HT1080 (cell line): ENCODE data around the gene CNR2. TPM values are rescaled to one million over a fixed set of nuclear protein-coding genes. Genes with fewer than 3 reads are reported as not detected.
"Not testable (repeated sequence)": the region's sequence is repeated elsewhere in the genome, so short reads cannot be mapped to it uniquely, and the experiment has no call there.

ENCODE experiments used
- DNase-seq: peaks from one replicate; pipeline ENCODE4 v3.0.0-alpha.2; 2015; ENCODE audit warnings: low read depth
- total RNA-seq: library from RNA; depleted of rRNA; stranded (reverse); fragments of >200 nt; shearing (Covaris generic); gene quantifications from 2 replicates; pipeline ENCODE4 v1.2.3, GENCODE V29; 2014

CNR2 gene
- total RNA-seq, 1 experiment from 2014 or later = not detected

- DNase-seq = no peak
Observed at GRCh38 chr1:23885222-23885621, 27.9 kb downstream of the CNR2 start.

- DNase-seq = no peak
Observed at GRCh38 chr1:23882746-23883145, 30.4 kb downstream of the CNR2 start.

DNA sequence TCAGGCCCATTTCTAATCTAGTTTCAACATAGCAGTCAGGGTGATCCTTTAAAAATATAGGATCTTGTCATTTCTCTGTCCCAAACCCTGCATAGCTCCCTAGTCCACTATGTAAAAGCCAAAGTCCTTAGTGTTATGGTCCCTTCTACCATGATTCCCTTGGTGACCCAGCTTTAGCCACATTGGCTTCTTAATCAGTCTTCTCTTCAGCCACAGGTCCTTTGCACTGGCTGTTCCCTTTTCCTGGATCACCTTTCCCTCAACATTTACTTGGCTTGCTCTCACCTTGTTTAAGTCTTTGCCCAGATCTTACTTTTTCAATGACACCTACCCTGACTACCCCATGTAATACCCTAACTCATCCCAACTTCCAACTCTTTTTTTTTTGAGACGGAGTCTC, 33.4 kb downstream of the CNR2 start:
- no peak for DNase-seq

- DNase-seq = no peak
Observed at GRCh38 chr1:23878668-23879067, 34.5 kb downstream of the CNR2 start.

- no peak for DNase-seq
Observed at GRCh38 chr1:23875382-23875781, 37.8 kb downstream of the CNR2 start.

DNA sequence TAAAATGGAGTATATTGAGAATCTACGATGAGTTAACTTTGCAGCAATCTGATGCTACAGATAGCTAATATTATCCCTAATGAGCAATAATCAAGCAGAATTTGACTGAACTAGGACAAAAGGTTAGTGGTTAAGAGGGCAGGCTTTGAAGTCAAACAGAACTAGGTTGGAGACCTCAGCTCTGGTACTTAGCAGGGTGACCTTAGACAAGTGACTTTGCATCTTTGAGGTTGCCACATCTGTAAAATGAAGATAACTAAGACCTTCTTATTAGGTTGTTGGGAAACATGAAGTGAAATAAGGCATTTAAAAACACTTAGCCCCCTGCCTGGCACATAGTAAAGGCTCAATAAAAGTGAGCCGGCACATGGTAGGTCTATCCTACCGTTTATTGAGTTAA, 40.7 kb downstream of the CNR2 start:
- DNase-seq = no peak

DNA sequence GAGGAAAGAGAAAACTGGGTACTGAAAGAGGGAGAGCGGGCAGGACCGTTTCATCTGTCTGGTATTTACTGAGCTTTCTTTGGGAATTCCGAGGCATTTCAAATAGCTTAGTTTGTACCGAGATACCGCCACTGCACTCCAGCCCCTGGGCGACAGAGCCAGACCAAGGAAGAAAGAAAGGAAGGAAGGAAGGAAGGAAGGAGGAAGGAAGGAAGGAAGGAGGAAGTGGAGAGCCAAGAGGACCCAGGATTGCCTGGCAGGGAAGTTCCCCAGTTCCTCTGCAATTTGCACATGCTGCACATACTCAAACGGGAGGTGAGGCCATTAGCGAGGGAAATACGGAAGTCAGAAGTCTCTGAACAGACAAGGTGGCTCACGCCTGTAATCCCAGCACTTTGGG, 44.1 kb downstream of the CNR2 start:
- no peak for DNase-seq

GRCh38 chr1:23868557-23869016, 44.6 kb downstream of the CNR2 start:
- no peak for DNase-seq

- peak; percentile 61 for DNase-seq
Observed at GRCh38 chr1:23867895-23868556, 45.1 kb downstream of the CNR2 start, which contains the start of gene FUCA1. Gene FUCA1, minus strand, starts transcription at chr1:23868290. Its CDS starts 4 bp downstream, at chr1:23868286.

DNA sequence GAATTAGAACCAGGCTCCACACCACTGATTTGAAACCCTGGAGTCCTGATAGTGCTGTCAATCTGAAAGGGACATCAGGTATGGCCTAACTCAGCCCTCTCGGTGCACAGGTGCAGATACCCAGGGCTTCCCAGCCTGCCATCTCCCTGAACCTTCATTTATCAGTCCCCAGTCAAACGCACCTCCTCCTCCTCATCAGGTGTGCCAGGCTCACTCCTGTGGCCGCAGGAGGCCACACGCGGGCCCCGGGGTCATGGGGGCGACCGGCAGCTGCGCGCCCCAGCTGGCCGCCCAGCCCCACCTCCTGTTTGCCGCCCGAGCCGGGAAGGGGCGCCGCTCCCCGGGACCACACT, 45.6 kb downstream of the CNR2 start:
- DNase-seq = no peak

DNA sequence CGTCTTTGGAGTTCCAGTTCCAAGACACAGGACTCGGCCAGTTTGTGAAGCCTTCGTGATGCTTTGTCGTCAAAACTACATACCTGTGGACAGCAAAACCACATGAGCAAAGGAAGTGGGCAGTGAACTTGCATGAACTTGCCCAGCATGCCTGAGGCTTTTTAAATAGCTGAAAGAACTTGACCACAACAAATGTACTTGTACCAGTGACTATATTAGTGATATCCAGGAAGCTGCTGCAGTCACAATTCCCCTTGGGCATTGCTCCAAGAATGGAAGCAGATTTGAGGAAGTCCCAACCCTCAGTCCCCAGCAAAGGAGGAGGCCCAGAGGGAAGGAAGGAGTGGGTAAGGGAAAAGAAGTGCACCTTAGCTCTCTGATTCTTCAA, 47.6 kb downstream of the CNR2 start:
- DNase-seq = peak; percentile 84

- no peak for DNase-seq
Observed at GRCh38 chr1:23864801-23865542, 48.2 kb downstream of the CNR2 start.

GRCh38 chr1:23862640-23863039, 50.5 kb downstream of the CNR2 start:
- no peak for DNase-seq

DNA sequence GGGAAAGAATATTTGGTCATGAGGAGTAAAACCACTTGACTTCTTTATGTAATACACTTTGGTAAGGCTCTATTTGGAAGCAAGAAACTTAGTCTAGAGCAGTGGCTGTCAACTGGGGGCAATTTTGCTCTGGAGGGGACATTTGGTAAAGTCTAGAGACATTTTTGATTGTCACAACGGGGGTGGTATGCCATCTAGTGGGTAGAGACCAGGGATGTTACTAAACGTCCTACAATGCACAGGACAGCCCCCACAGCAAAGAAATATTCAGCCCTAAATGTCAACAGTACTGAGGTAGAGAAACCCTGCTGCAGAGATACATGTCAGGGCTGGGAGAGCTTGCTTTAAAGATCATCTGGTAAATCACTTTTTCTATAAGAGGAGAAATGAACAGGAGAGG, 58.6 kb downstream of the CNR2 start:
- peak; percentile 47 for DNase-seq

- DNase-seq = not testable (repeated sequence)
Observed at GRCh38 chr1:23853124-23853523, 60.0 kb downstream of the CNR2 start.

- not testable (repeated sequence) for DNase-seq
Observed at GRCh38 chr1:23851406-23851805, 61.8 kb downstream of the CNR2 start.

GRCh38 chr1:23848673-23849616, 64.2 kb downstream of the CNR2 start:
- DNase-seq = no peak

- DNase-seq = not testable (repeated sequence)
Observed at GRCh38 chr1:23847482-23848095, 65.6 kb downstream of the CNR2 start.

GRCh38 chr1:23845163-23845562, 68.0 kb downstream of the CNR2 start:
- no peak for DNase-seq

DNA sequence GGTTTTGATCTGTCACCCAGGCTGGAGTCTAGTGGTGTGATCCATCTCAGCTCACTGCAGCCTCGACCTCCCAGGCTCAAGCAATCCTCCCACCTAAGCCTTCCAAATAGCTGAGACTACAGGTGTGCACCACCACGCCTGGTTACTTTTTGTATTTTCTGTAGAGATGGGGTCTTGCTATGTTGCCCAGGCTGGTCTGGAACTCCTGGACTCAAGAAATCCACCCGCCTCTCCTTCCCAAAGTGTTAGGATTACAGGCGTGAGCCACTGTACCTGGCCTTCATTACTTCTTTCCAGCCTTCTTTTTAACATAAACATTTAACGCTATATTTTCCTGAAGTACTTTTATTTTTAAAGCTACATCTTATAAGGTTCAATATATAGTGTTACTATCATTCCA, 69.5 kb downstream of the CNR2 start:
- no peak for DNase-seq

GRCh38 chr1:23838401-23838866, 74.7 kb downstream of the CNR2 start:
- DNase-seq = peak; percentile 28
